OCI-M1 (cell line): Measurements from ENCODE around the gene PSMD4.
"Not testable (repeated sequence)": the region's sequence is repeated elsewhere in the genome, so short reads cannot be mapped to it uniquely, and the experiment has no call there.

Experiments used
- DNase-seq: peaks from one replicate; lab custom pipeline; 2025; lab: John Stamatoyannopoulos, UW

PSMD4 gene

GRCh38 chr1:151254217-151255213 lies at the start of gene PSMD4:
TSS of gene PSMD4 (plus strand) at chr1:151254734. CDS start at chr1:151254783, 49 bp downstream.
- peak; percentile 99 for DNase-seq

GRCh38 chr1:151205381-151205965 lies 49.1 kb upstream of the PSMD4 start:
- DNase-seq: not testable (repeated sequence)

GRCh38 chr1:151210830-151211229 lies 43.7 kb upstream of the PSMD4 start:
- DNase-seq: no peak

- no peak for DNase-seq
Measured at GRCh38 chr1:151211972-151212705, 42.4 kb upstream of the PSMD4 start.

- peak; percentile 39 for DNase-seq
Measured at GRCh38 chr1:151213560-151213959, 41.0 kb upstream of the PSMD4 start.

GRCh38 chr1:151221616-151222015 lies 32.9 kb upstream of the PSMD4 start:
- no peak for DNase-seq

GRCh38 chr1:151222130-151222529 lies 32.4 kb upstream of the PSMD4 start:
- no peak for DNase-seq

GRCh38 chr1:151235235-151235634 lies 19.3 kb upstream of the PSMD4 start:
- no peak for DNase-seq

- no peak for DNase-seq
Measured at GRCh38 chr1:151237678-151238466, 16.7 kb upstream of the PSMD4 start.

GRCh38 chr1:151238467-151238739 lies 16.1 kb upstream of the PSMD4 start:
- DNase-seq: no peak

- no peak for DNase-seq
Measured at GRCh38 chr1:151242442-151242841, 12.1 kb upstream of the PSMD4 start.

GRCh38 chr1:151243683-151244216 lies 10.8 kb upstream of the PSMD4 start:
- DNase-seq: no peak

GRCh38 chr1:151246786-151247185 lies 7.7 kb upstream of the PSMD4 start:
- DNase-seq: no peak

GRCh38 chr1:151251656-151252470 lies 2.7 kb upstream of the PSMD4 start:
- DNase-seq: peak; percentile 91

GRCh38 chr1:151255381-151255780 lies 847 bp downstream of the PSMD4 start:
- DNase-seq: peak; percentile 32

- no peak for DNase-seq
Measured at GRCh38 chr1:151259351-151259750, 4.8 kb downstream of the PSMD4 start.

GRCh38 chr1:151265446-151266236 lies 11.1 kb downstream of the PSMD4 start:
- no peak for DNase-seq

GRCh38 chr1:151266315-151266714 lies 11.8 kb downstream of the PSMD4 start:
- no peak for DNase-seq

- no peak for DNase-seq
Measured at GRCh38 chr1:151266821-151267220, 12.3 kb downstream of the PSMD4 start.

GRCh38 chr1:151267760-151268159 lies 13.2 kb downstream of the PSMD4 start:
- no peak for DNase-seq
